BE2C (cell line): ENCODE measurements around the gene NYAP2.

ENCODE experiments used
- DNase-seq: peaks from one replicate; pipeline ENCODE4 v3.0.0-alpha.2; 2020
- H3K27me3 ChIP-seq: fragments of 250-450 bp; sonication (Bioruptor Pico); 2 replicates; pipeline ENCODE4 v1.5.1; 2020; ENCODE audit warnings: mild to moderate bottlenecking
- H3K36me3 ChIP-seq: fragments of 250-450 bp; sonication (Bioruptor Pico); 2 replicates; pipeline ENCODE4 v1.5.1; 2020; ENCODE audit warnings: mild to moderate bottlenecking
- H3K4me1 ChIP-seq: fragments of 250-450 bp; sonication (Bioruptor Pico); 2 replicates; pipeline ENCODE4 v1.5.1; 2020
- H3K4me3 ChIP-seq: 2 replicates; pipeline ENCODE4 v1.5.1; 2011; ENCODE audit warnings: low read depth, low read length
- H3K9me3 ChIP-seq: fragments of 250-450 bp; sonication (Bioruptor Pico); 2 replicates; pipeline ENCODE4 v1.5.1; 2020
- CTCF ChIP-seq: IDR thresholded peaks from 2 replicates; pipeline ENCODE4 v1.5.1; 2012; ENCODE audit warnings: mild to moderate bottlenecking, low read depth, low read length

Gene NYAP2

GRCh38 chr2:225378984-225379383 lies 20.5 kb upstream of the NYAP2 start:
- TF ChIP-seq CTCF = no peak
- Histone ChIP-seq H3K27me3 (no peaks in the 10 kb centered on the region), H3K9me3 (no peaks in the 10 kb centered on the region; the same call in 1 of the 2 replicates), H3K4me3 (no peak overlapping the region), H3K36me3 (no peaks in the 10 kb centered on the region), H3K4me1 (no peaks in the 10 kb centered on the region)
- DNase-seq = no peak

GRCh38 chr2:225379856-225380255 lies 19.7 kb upstream of the NYAP2 start:
- no peaks in the 10 kb centered on the region; the same call in 1 of the 2 replicates for H3K9me3 ChIP-seq
- DNase-seq = no peak
- H3K27me3 ChIP-seq = no peaks in the 10 kb centered on the region

GRCh38 chr2:225381609-225382008 lies 17.9 kb upstream of the NYAP2 start:
- Histone ChIP-seq H3K4me3 (no peak overlapping the region), H3K4me1 (no peaks in the 10 kb centered on the region), H3K9me3 (no peaks in the 10 kb centered on the region; the same call in 1 of the 2 replicates), H3K36me3 (no peaks in the 10 kb centered on the region), H3K27me3 (no peaks in the 10 kb centered on the region)
- no peak for DNase-seq
- no peak for TF ChIP-seq CTCF

More at GRCh38 chr2:225379856-225380255, 19.7 kb upstream of the NYAP2 start:
- Histone ChIP-seq H3K4me1 (no peaks in the 10 kb centered on the region), H3K36me3 (no peaks in the 10 kb centered on the region), H3K4me3 (no peak overlapping the region)
- TF ChIP-seq CTCF = no peak

- Histone ChIP-seq H3K4me1 (peaks cover 26% of the 10 kb centered on the region), H3K36me3 (no peaks in the 10 kb centered on the region), H3K27me3 (no peaks in the 10 kb centered on the region), H3K9me3 (no peaks in the 10 kb centered on the region), H3K4me3 (no peak overlapping the region)
- DNase-seq = no peak
- TF ChIP-seq CTCF = no peak
These were observed 1.1 kb upstream of the NYAP2 start for GRCh38 chr2:225398372-225398771.

GRCh38 chr2:225400060-225400511 lies 576 bp downstream of the NYAP2 start:
- TF ChIP-seq CTCF = no peak
- Histone ChIP-seq H3K27me3 (no peaks in the 10 kb centered on the region), H3K4me1 (peaks cover 26% of the 10 kb centered on the region), H3K36me3 (no peaks in the 10 kb centered on the region), H3K4me3 (peak overlapping the region; percentile 55), H3K9me3 (no peaks in the 10 kb centered on the region)
- DNase-seq = peak; percentile 55

- Histone ChIP-seq H3K4me3 (peak overlapping the region; percentile 55), H3K9me3 (no peaks in the 10 kb centered on the region), H3K36me3 (no peaks in the 10 kb centered on the region), H3K4me1 (peaks cover 26% of the 10 kb centered on the region), H3K27me3 (no peaks in the 10 kb centered on the region)
- DNase-seq = no peak
- TF ChIP-seq CTCF = no peak
These were observed 1.3 kb downstream of the NYAP2 start for GRCh38 chr2:225400546-225401400.
